CD4-positive, alpha-beta memory T cell (primary cell): ENCODE data around the gene MTG1. TPM values are rescaled to one million over a fixed set of nuclear protein-coding genes. Genes with fewer than 3 reads are reported as not detected.
A peak's percentile ranks its signal among the peaks of the same experiment; 100 is the strongest.

Source experiments
- CTCF ChIA-PET: fragments of 350-600 bp; sonication (Branson Sonifier 250); formaldehyde crosslinking; loops from one replicate; lab custom pipeline; 2021; ENCODE audit warnings: inconsistent platforms; ENCODE audit not compliant: partially characterized antibody; lab: Charles Lee
- POLR2A ChIA-PET: fragments of 350-600 bp; sonication (Branson Sonifier 250); formaldehyde crosslinking; loops from one replicate; lab custom pipeline; 2021; ENCODE audit not compliant: partially characterized antibody; lab: Charles Lee
- DNase-seq, 5 donors: peaks; one replicate each; pipeline versions ENCODE4 v3.0.0 to v3.0.0-alpha.2; 2020 to 2022; ENCODE audit warnings: mixed read lengths in 1 of 5
- H3K27ac ChIP-seq: one replicate; pipeline ENCODE4 v1.7.0; 2013; ENCODE audit warnings: low read depth, low read length
- H3K27me3 ChIP-seq: 2 replicates; pipeline ENCODE4 v1.7.0; 2013; ENCODE audit warnings: mild to moderate bottlenecking, low read length, moderate library complexity; ENCODE audit not compliant: insufficient read depth
- H3K36me3 ChIP-seq: 2 replicates; pipeline ENCODE4 v1.7.0; 2013; ENCODE audit warnings: mild to moderate bottlenecking, low read length, moderate library complexity; ENCODE audit not compliant: insufficient read depth
- H3K4me1 ChIP-seq: 2 replicates; pipeline ENCODE4 v1.7.0; 2013; ENCODE audit warnings: mild to moderate bottlenecking, low read length, moderate library complexity; ENCODE audit not compliant: insufficient read depth
- H3K4me3 ChIP-seq, 2 donors: one replicate each; pipeline ENCODE4 v1.7.0; 2013; ENCODE audit warnings: low read length in 2 of 2, mild to moderate bottlenecking in 1 of 2
- H3K9me3 ChIP-seq, 2 donors: one replicate each; pipeline ENCODE4 v1.7.0; 2013; ENCODE audit warnings: low read length in 2 of 2, control low read depth in 1 of 2; ENCODE audit not compliant: control insufficient read depth in 1 of 2
- H3K27ac Mint-ChIP-seq, 7 donors: one replicate each; pipeline ENCODE4 v1.8.0; 2020 to 2021; ENCODE audit warnings: mixed read lengths in 7 of 7, mild to moderate bottlenecking in 6 of 7, inconsistent platforms in 3 of 7, moderate library complexity in 3 of 7
- H3K27me3 Mint-ChIP-seq, 2 donors: one replicate each; pipeline ENCODE4 v1.8.0; 2020 to 2021; ENCODE audit warnings: mixed read lengths in 2 of 2
- H3K36me3 Mint-ChIP-seq, 2 donors: one replicate each; pipeline ENCODE4 v1.8.0; 2020 to 2021; ENCODE audit warnings: mixed read lengths in 2 of 2, inconsistent platforms in 1 of 2, mild to moderate bottlenecking in 1 of 2
- H3K4me1 Mint-ChIP-seq, 4 donors: one replicate each; pipeline ENCODE4 v1.8.0; 2020 to 2021; ENCODE audit warnings: mixed read lengths in 4 of 4, mild to moderate bottlenecking in 1 of 4
- H3K4me3 Mint-ChIP-seq, 8 donors: one replicate each; pipeline ENCODE4 v1.8.0; 2020 to 2021; ENCODE audit warnings: mixed read lengths in 8 of 8, mild to moderate bottlenecking in 7 of 8, moderate library complexity in 6 of 8, inconsistent platforms in 3 of 8
- H3K9me3 Mint-ChIP-seq, 8 donors: one replicate each; pipeline ENCODE4 v1.8.0; 2020 to 2021; ENCODE audit warnings: mixed read lengths in 8 of 8, mild to moderate bottlenecking in 5 of 8, inconsistent platforms in 3 of 8, moderate library complexity in 1 of 8
- intact Hi-C: fragments of 100-400 bp; cut with micrococcal nuclease; formaldehyde crosslinking; loops from one replicate; pipeline ENCODE4 v1.15.1; 2023
- polyA plus RNA-seq, 2 donors: library from polyadenylated mRNA; unstranded; fragments of 300-500 nt; fragmentation: Illumina TruSeq; gene quantifications; one replicate each; pipeline ENCODE4 v1.2.3, GENCODE V29; 2021
- total RNA-seq, 2 experiments: library from RNA; stranded (reverse); gene quantifications; one replicate each; pipeline ENCODE4 v1.2.3, GENCODE V29; 2021

Gene MTG1
- 10 to 100 TPM; 64.8 to 65.4 TPM for total RNA-seq
- polyA plus RNA-seq: 10 to 100 TPM; 32.6 to 37.0 TPM

GRCh38 chr10:133394064-133394663 lies at the start of gene MTG1:
TSS of gene MTG1 (plus strand) at chr10:133394157. CDS start at chr10:133394221, 64 bp downstream.
- Mint-ChIP-seq H3K27me3 (no peaks in the 10 kb centered on the region), H3K4me3 (peak within 1 kb of the TSS; percentile 88 to 95 (median 90)), H3K36me3 (peaks cover 12 to 28% of the 10 kb centered on the region in 2 donors), H3K9me3 (peaks cover 0 to 2% (median 0%) of the 10 kb centered on the region in 8 donors), H3K27ac (peak within 1 kb of the TSS; percentile 83 to 94 (median 88)), H3K4me1 (peaks cover 28 to 65% (median 44%) of the 10 kb centered on the region in 4 donors)
- Histone ChIP-seq H3K36me3 (peaks cover 22% of the 10 kb centered on the region), H3K9me3 (no peaks in the 10 kb centered on the region), H3K4me1 (peaks cover 60% of the 10 kb centered on the region), H3K4me3 (peak within 1 kb of the TSS; percentile 69 to 89), H3K27me3 (no peaks in the 10 kb centered on the region), H3K27ac (peak within 1 kb of the TSS; percentile 78)
- POLR2A ChIA-PET: interaction anchor here (0.5 to 2.6 kb wide), 2 partner anchors 59 to 64 kb away, joined by 3 to 13 read pairs; partner anchors contain the start of gene CALY
- CTCF ChIA-PET: interaction anchor here (1.2 kb wide), 1 partner anchor 44 kb away, joined by 3 read pairs; no protein-coding TSS in a partner anchor
- intact Hi-C loops: loop anchor here (1.0 to 5.0 kb wide), 6 partner anchors 16 to 132 kb away; partner anchors contain the start of genes ECHS1, FUOM, TUBGCP2 and ZNF511
- DNase-seq: peak; percentile 85 to 93 (median 89)

DNA sequence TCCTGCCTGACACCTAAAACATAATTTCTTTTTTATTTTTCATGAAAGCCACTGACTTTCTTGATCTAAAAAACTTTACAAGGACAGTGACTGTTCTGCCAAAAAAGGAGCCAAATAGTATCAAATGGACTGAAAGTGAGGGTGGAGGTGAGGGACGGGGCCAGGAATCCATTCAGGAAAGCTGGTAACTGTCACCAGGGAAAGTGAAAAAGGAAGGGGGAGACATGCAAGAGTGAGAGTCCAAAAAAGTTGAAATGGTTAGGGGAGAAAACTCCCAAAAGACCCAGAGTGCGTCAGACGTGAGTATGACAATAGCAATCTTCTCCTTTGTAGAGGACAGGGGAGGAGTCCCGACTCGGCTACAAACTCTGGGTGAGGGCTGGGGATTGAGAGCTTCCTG lies 49.7 kb upstream of the MTG1 start:
- POLR2A ChIA-PET: interaction anchor here (2.0 kb wide), 1 partner anchor 9 kb away, joined by 5 read pairs; no protein-coding TSS in a partner anchor

DNA sequence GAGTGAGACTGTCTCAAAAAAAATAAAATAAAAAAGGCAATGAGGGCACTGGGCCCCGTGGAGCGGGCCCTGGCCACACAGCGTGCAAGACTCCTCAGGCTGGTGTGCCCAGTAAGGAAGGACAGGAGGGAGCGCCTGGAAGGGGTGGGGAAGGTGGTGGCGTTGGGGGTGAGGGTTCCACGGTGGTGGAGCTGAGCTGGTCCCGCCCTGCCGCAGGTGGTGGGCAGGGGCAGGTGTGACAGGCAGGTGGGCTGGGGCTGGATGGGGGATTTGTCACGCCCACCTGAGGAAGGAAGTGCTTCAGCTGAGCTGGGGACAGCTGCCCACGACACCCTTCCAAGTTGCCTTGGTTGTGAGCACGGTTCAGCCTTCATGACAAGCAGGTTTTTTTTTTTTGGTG lies 47.5 kb upstream of the MTG1 start:
- peaks cover 20 to 32% of the 10 kb centered on the region in 2 donors for H3K27me3 Mint-ChIP-seq
- H3K27me3 ChIP-seq: peaks cover 11% of the 10 kb centered on the region

More for the DNA sequence above, 49.7 kb upstream of the MTG1 start:
- Mint-ChIP-seq H3K27me3 (peaks cover 19 to 30% of the 10 kb centered on the region in 2 donors), H3K9me3 (no peaks in the 10 kb centered on the region), H3K36me3 (no peaks in the 10 kb centered on the region), H3K4me1 (peaks cover 0 to 2% (median under 1%) of the 10 kb centered on the region in 4 donors), H3K4me3 (no peak overlapping the region), H3K27ac (no peak overlapping the region)
- intact Hi-C loops: no loop called here
- no peak for DNase-seq
- H3K27ac ChIP-seq: no peak overlapping the region
- H3K27me3 ChIP-seq: peaks cover 10% of the 10 kb centered on the region
- no peaks in the 10 kb centered on the region for H3K36me3 ChIP-seq
- H3K9me3 ChIP-seq: no peaks in the 10 kb centered on the region
- no peak overlapping the region for H3K4me3 ChIP-seq
- CTCF ChIA-PET: no interaction called here
- no peaks in the 10 kb centered on the region for H3K4me1 ChIP-seq

DNA sequence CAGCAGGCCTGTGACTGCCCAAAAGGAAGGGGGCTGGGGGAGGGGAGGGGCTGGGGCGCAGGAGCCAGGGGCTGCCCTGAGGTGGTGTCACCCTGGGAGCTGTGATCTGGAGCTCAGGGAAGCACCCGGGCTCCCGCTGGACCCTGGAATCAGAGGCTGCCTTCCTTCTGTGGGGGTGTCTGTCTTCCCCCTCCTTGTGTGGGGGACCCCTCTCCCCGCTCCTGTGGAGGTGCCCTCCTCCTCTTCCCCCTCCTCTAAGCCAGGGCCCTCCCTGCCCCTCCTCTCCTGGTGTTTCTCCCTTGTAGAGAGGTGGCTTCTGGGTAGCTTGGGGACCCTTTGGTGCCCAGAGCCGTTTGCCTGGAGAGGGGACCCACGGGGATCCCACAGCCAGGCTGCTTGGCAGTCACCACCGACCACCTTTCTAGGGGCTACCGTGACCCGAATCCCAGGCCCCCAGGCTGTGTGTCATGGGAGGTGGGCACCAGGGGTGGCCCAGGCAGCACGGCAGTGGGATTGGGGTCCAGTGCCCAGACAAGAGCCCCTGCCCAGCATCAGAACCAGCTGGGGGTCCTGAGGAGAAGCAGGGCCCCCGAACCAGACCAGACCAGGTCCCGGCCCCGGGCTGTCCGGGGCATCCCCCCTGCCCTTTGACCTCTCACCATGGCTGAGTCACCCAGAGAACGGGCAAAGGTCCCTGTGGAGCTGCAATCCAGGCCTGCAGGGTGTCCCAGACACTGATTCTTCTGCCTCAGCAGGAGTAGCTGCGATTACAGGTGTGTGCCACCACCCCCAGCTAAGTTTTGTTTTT lies 46.0 kb upstream of the MTG1 start:
- Histone ChIP-seq H3K36me3 (no peaks in the 10 kb centered on the region), H3K27me3 (peaks cover 9% of the 10 kb centered on the region), H3K27ac (no peak overlapping the region), H3K4me1 (no peaks in the 10 kb centered on the region), H3K4me3 (no peak overlapping the region), H3K9me3 (no peaks in the 10 kb centered on the region)
- H3K4me1 Mint-ChIP-seq: peaks cover 0 to 3% (median under 1%) of the 10 kb centered on the region in 4 donors
- ChIA-PET POLR2A (interaction anchor here (1.1 to 1.7 kb wide), 2 partner anchors 9 to 11 kb away, joined by 5 read pairs; partner anchors contain the start of genes CALY and FUOM), CTCF (no interaction called here)
- DNase-seq: no peak
- peaks cover 20 to 29% of the 10 kb centered on the region in 2 donors for H3K27me3 Mint-ChIP-seq
- H3K9me3 Mint-ChIP-seq: no peaks in the 10 kb centered on the region
- no peak overlapping the region for H3K4me3 Mint-ChIP-seq
- H3K27ac Mint-ChIP-seq: no peak overlapping the region
- no peaks in the 10 kb centered on the region for H3K36me3 Mint-ChIP-seq
- intact Hi-C loops: no loop called here

More for the DNA sequence above, 47.5 kb upstream of the MTG1 start:
- H3K27ac Mint-ChIP-seq: no peak overlapping the region
- Histone ChIP-seq H3K9me3 (no peaks in the 10 kb centered on the region), H3K27ac (no peak overlapping the region), H3K36me3 (no peaks in the 10 kb centered on the region), H3K4me1 (no peaks in the 10 kb centered on the region), H3K4me3 (no peak overlapping the region)
- DNase-seq: no peak
- H3K36me3 Mint-ChIP-seq: no peaks in the 10 kb centered on the region
- H3K9me3 Mint-ChIP-seq: no peaks in the 10 kb centered on the region
- no peak overlapping the region for H3K4me3 Mint-ChIP-seq
- intact Hi-C loops: no loop called here
- POLR2A ChIA-PET: interaction anchor here (1.7 kb wide), 1 partner anchor 10 kb away, joined by 5 read pairs; the partner anchor contains the start of gene CALY
- CTCF ChIA-PET: interaction anchor here (1.3 kb wide), 1 partner anchor 17 kb away, joined by 7 read pairs; no protein-coding TSS in a partner anchor
- H3K4me1 Mint-ChIP-seq: peaks cover 0 to 3% (median under 1%) of the 10 kb centered on the region in 4 donors

- Mint-ChIP-seq H3K9me3 (no peaks in the 10 kb centered on the region), H3K27me3 (peaks cover 17 to 24% of the 10 kb centered on the region in 2 donors), H3K4me3 (peak overlapping the region in 1 of 8 donors; percentile 49), H3K27ac (peak overlapping the region in 1 of 7 donors; percentile 77), H3K4me1 (peaks cover 0 to 3% (median under 1%) of the 10 kb centered on the region in 4 donors), H3K36me3 (no peaks in the 10 kb centered on the region)
- no peaks in the 10 kb centered on the region for H3K36me3 ChIP-seq
- ChIA-PET CTCF (no interaction called here), POLR2A (no interaction called here)
- no peak for DNase-seq
- H3K27me3 ChIP-seq: peaks cover 4% of the 10 kb centered on the region
- intact Hi-C loops: no loop called here
- H3K9me3 ChIP-seq: no peaks in the 10 kb centered on the region
- H3K27ac ChIP-seq: no peak overlapping the region
- no peaks in the 10 kb centered on the region for H3K4me1 ChIP-seq
- H3K4me3 ChIP-seq: no peak overlapping the region
Observed at GRCh38 chr10:133349160-133349568, 44.8 kb upstream of the MTG1 start.

DNA sequence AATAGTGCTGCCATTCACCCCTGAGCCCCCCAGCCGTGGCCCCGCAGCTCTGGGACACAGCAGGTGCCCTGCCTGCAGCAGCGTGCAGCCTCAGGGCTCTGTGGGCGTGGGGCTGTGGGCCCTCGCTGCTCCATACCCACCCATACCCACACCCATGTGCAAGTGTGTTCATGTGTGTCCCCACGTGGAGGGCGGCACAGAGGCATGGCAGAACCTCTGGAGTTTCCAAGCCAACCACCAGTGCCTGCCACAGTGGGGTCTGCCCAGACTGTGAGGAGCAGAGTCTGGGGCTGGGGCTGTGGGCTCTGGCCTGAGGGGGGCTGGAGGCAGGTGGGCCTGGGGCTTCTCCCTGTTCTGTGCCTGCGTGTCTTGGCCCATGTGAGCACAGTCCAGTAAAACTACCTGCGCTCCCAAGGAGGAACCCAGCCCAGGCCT lies 44.4 kb upstream of the MTG1 start:
- H3K36me3 Mint-ChIP-seq: no peaks in the 10 kb centered on the region
- H3K9me3 Mint-ChIP-seq: no peaks in the 10 kb centered on the region
- no peak overlapping the region for H3K4me3 Mint-ChIP-seq
- H3K4me1 Mint-ChIP-seq: peaks cover 0 to 3% (median under 1%) of the 10 kb centered on the region in 4 donors
- no peaks in the 10 kb centered on the region for H3K9me3 ChIP-seq
- intact Hi-C loops: no loop called here
- H3K27me3 ChIP-seq: peaks cover 4% of the 10 kb centered on the region
- H3K4me3 ChIP-seq: no peak overlapping the region
- no peak overlapping the region for H3K27ac Mint-ChIP-seq
- H3K4me1 ChIP-seq: no peaks in the 10 kb centered on the region
- H3K27me3 Mint-ChIP-seq: peaks cover 15 to 19% of the 10 kb centered on the region in 2 donors
- H3K27ac ChIP-seq: no peak overlapping the region
- DNase-seq: no peak
- POLR2A ChIA-PET: no interaction called here
- CTCF ChIA-PET: no interaction called here
- H3K36me3 ChIP-seq: no peaks in the 10 kb centered on the region
